K562 (cell line): ENCODE results near the gene TBC1D7. TPM values are rescaled to one million over a fixed set of nuclear protein-coding genes. Genes with fewer than 3 reads are reported as not detected.

Experiments
- ATAC-seq: fragments of 200-7000 bp; cut with Tn5 transposase; 3 replicates; pipeline ENCODE4 v1.9.1; 2020; ENCODE audit warnings: moderate library complexity
- BruUV-seq: library from RNA; stranded (reverse); fragments of 400-500 nt; replicated peaks from 2 replicates; lab custom pipeline; 2021; lab: Mats Ljungman, UMichigan
- CTCF ChIA-PET: fragments of 300-600 bp; formaldehyde crosslinking; extraction: SDS; loops from one replicate; lab custom pipeline; 2021; ENCODE audit warnings: low intra/inter-chr PET ratio; lab: Yijun Ruan, JAX
- POLR2A ChIA-PET: fragments of 300-600, 350-650 bp; sonication (Branson Sonifier 250); formaldehyde crosslinking; extraction: SDS; loops from one replicate; lab custom pipeline; 2021; ENCODE audit warnings: antibody characterized with exemption, inconsistent platforms; lab: Yijun Ruan, JAX
- DNase-seq, 4 experiments: peaks; one replicate each; pipeline versions ENCODE4 v3.0.0 to v3.0.0-alpha.2; 2011 to 2018; ENCODE audit warnings: low spot score in 3 of 4, mixed read lengths in 3 of 4; ENCODE audit errors: extremely low read depth in 1 of 4
- FAIRE-seq: peaks from 2 replicates; lab custom pipeline; 2011; peaks lifted over from hg19 to GRCh38; lab: Jason Lieb, UNC
- H2AFZ ChIP-seq: 2 replicates; pipeline ENCODE4 v1.6.0; 2011; ENCODE audit warnings: low read depth, low read length, control low read depth, inconsistent platforms
- H3K27ac ChIP-seq: fragments of 200-600 bp; 3 replicates; pipeline ENCODE4 v1.8.0; 2011; ENCODE audit warnings: low read depth, mild to moderate bottlenecking, control low read depth, inconsistent platforms, low read length, moderate library complexity, mixed read lengths; ENCODE audit errors: extremely low read depth
- H3K27me3 ChIP-seq, 2 experiments: fragments of 300-600 bp in 1 of 2; 2 replicates in 1 of 2; 3 replicates in 1 of 2; pipeline versions ENCODE4 v1.6.0 to v1.8.0; 2011; ENCODE audit warnings: inconsistent platforms in 2 of 2, low read length in 2 of 2, mild to moderate bottlenecking in 1 of 2, mixed read lengths in 1 of 2, moderate library complexity in 1 of 2; ENCODE audit not compliant: control insufficient read depth in 2 of 2, insufficient read depth in 2 of 2
- H3K36me3 ChIP-seq: fragments of 300-600 bp; 3 replicates; pipeline ENCODE4 v1.8.0; 2011; ENCODE audit warnings: mild to moderate bottlenecking, low read length, inconsistent platforms; ENCODE audit not compliant: control insufficient read depth, insufficient read depth
- H3K4me1 ChIP-seq, 2 experiments: fragments of 200-600 bp in 1 of 2; replicated peaks in 1 of 2; 2 replicates in 1 of 2; 3 replicates in 1 of 2; pipeline versions ENCODE4 v1.5.1 to v1.8.0; 2011; ENCODE audit warnings: inconsistent platforms in 2 of 2, low read length in 2 of 2, mild to moderate bottlenecking in 1 of 2, mixed read lengths in 1 of 2, moderate library complexity in 1 of 2; ENCODE audit not compliant: control insufficient read depth in 2 of 2, insufficient read depth in 2 of 2
- H3K4me2 ChIP-seq: 2 replicates; pipeline ENCODE4 v1.6.1; 2011; ENCODE audit warnings: low read length, control low read depth, inconsistent platforms, mixed read lengths; ENCODE audit not compliant: insufficient read depth
- H3K4me3 ChIP-seq: fragments of 200-600 bp; sonication (generic), shearing (Covaris generic); 2 replicates; pipeline ENCODE4 v1.5.1; 2016; ENCODE audit warnings: control low read depth, inconsistent platforms
- H3K79me2 ChIP-seq: fragments of 200-600 bp; 3 replicates; pipeline ENCODE4 v1.8.0; 2011; ENCODE audit warnings: low read length, inconsistent platforms; ENCODE audit not compliant: control insufficient read depth, insufficient read depth
- H3K9ac ChIP-seq, 2 experiments: 2 replicates each; pipeline versions ENCODE4 v1.6.0 to v1.6.1; 2011; ENCODE audit warnings: low read depth in 2 of 2, low read length in 2 of 2, control low read depth in 1 of 2, inconsistent platforms in 1 of 2, mild to moderate bottlenecking in 1 of 2, mixed read lengths in 1 of 2; ENCODE audit not compliant: insufficient read depth in 1 of 2
- H3K9me1 ChIP-seq: one replicate; pipeline ENCODE4 v1.6.0; 2011; ENCODE audit warnings: inconsistent platforms, mild to moderate bottlenecking, low read length, moderate library complexity; ENCODE audit not compliant: control insufficient read depth, insufficient read depth
- H3K9me3 ChIP-seq: replicated peaks from 2 replicates; pipeline ENCODE4 v1.5.1; 2011; ENCODE audit warnings: low read depth, low read length, inconsistent platforms; ENCODE audit not compliant: control insufficient read depth, insufficient read depth
- H4K20me1 ChIP-seq: replicated peaks from 2 replicates; pipeline ENCODE4 v1.6.1; 2011; ENCODE audit warnings: low read length, inconsistent platforms, mixed read lengths; ENCODE audit not compliant: control insufficient read depth, insufficient read depth
- BHLHE40 ChIP-seq: IDR thresholded peaks from 2 replicates; pipeline ENCODE4 v1.6.1; 2011; ENCODE audit warnings: low read length, improper control_type of control experiment
- ETV5 ChIP-seq: sonication (generic); formaldehyde crosslinking; IDR thresholded peaks from 2 replicates; pipeline ENCODE4 v1.4.0; 2020; ENCODE audit warnings: low read depth, mild to moderate bottlenecking, missing genetic modification reagents
- HES1 ChIP-seq: fragments of 450-650 bp; IDR thresholded peaks from 2 replicates; pipeline ENCODE4 v1.6.1; 2016; ENCODE audit warnings: low read depth, mild to moderate bottlenecking, moderate library complexity
- HMG20A ChIP-seq: fragments of 450-650 bp; formaldehyde crosslinking; conservative IDR thresholded peaks from 2 replicates; pipeline ENCODE4 v1.4.0; 2020; ENCODE audit warnings: mild to moderate bottlenecking, mixed read lengths
- MEF2A ChIP-seq: IDR thresholded peaks from 2 replicates; pipeline ENCODE4 v1.6.1; 2011; ENCODE audit warnings: low read depth, mild to moderate bottlenecking, low read length, moderate library complexity; ENCODE audit not compliant: control insufficient read depth
- MITF ChIP-seq: IDR thresholded peaks from 2 replicates; pipeline ENCODE4 v1.6.1; 2014; ENCODE audit warnings: antibody characterized with exemption
- PML ChIP-seq: IDR thresholded peaks from 2 replicates; pipeline ENCODE4 v1.6.1; 2012; ENCODE audit warnings: low read length, inconsistent platforms
- PRDM10 ChIP-seq: fragments of 450-650 bp; IDR thresholded peaks from 2 replicates; pipeline ENCODE4 v1.6.1; 2018; ENCODE audit not compliant: partially characterized antibody
- SLC30A9 ChIP-seq: fragments of 250-450 bp; sonication (Bioruptor Pico); IDR thresholded peaks from 2 replicates; pipeline ENCODE4 v1.8.0; 2022; ENCODE audit warnings: mild to moderate bottlenecking, moderate library complexity
- TAF7 ChIP-seq: fragments of 450-650 bp; IDR thresholded peaks from 2 replicates; pipeline ENCODE4 v1.6.1; 2016; ENCODE audit warnings: missing genetic modification characterization, missing compliant biosample characterization
- ZNF175 ChIP-seq: fragments of 200-800 bp; sonication (Bioruptor generic); IDR thresholded peaks from 2 replicates; pipeline ENCODE4 v1.6.1; 2016; ENCODE audit warnings: low read depth, mild to moderate bottlenecking, missing genetic modification characterization, missing compliant biosample characterization
- ZNF282 ChIP-seq: sonication (generic); formaldehyde crosslinking; IDR thresholded peaks from 2 replicates; pipeline ENCODE4 v1.8.1; 2023; ENCODE audit warnings: missing genetic modification reagents
- WGBS: fragments of 100-300 bp; shearing (Covaris generic); methylation state at CpG from one replicate; pipeline ENCODE4 v1.1.6; 2016; ENCODE audit warnings: low coverage, mixed read lengths; ENCODE audit not compliant: insufficient coverage; ENCODE audit errors: missing lambda C conversion rate; 5-methylcytosine and 5-hydroxymethylcytosine counted together
- in situ Hi-C: fragments of 300-500 bp; cut with MboI; formaldehyde crosslinking; loops from 4 replicates; pipeline ENCODE4 v1.15.0; 2018; ENCODE audit warnings: inconsistent platforms, mixed read lengths
- intact Hi-C: fragments of 100-400 bp; cut with micrococcal nuclease; formaldehyde crosslinking; loops from 2 replicates; pipeline ENCODE4 v1.14.2; 2022
- polyA plus RNA-seq, 8 experiments: library from polyadenylated mRNA; depleted of rRNA in 4 of 8; stranded (reverse) in 5 of 8; unstranded in 3 of 8; fragments of >200 nt; fragmentation: Nextera tagmentation in 2 of 8; fragmentation: Illumina TruSeq in 1 of 8; extraction: Ambion mirVana in 2 of 8; extraction: Trizol in 1 of 8; gene quantifications; 2 replicates each; pipeline versions ENCODE4 v1.2.1 to v1.2.3, GENCODE V29; 2011 to 2014; ENCODE audit warnings: inconsistent platforms in 1 of 8, missing spikeins in 1 of 8
- total RNA-seq, 7 experiments: library from RNA; depleted of rRNA in 6 of 7; stranded (reverse); fragments of >200 nt in 6 of 7; fragmentation: Illumina TruSeq in 2 of 7; extraction: Trizol in 2 of 7; gene quantifications; 2 replicates each; pipeline versions ENCODE4 v1.2.1 to v1.2.3, GENCODE V29; 2011 to 2021; ENCODE audit warnings: low replicate concordance in 1 of 7
- TF ChIP-seq, protein P1 (sequence below): sonication (generic); formaldehyde crosslinking; IDR thresholded peaks from 2 replicates; pipeline ENCODE4 v1.5.0; 2020; ENCODE audit warnings: missing genetic modification reagents
- TF ChIP-seq, protein P2 (sequence below): sonication (generic); formaldehyde crosslinking; IDR thresholded peaks from 2 replicates; pipeline ENCODE4 v1.4.0; 2020; ENCODE audit warnings: mild to moderate bottlenecking, missing genetic modification reagents

TBC1D7 gene
- total and polyA plus RNA-seq, 9 of the 15 experiments (the other 6 are each of a cell fraction or from before 2014, with no cell fraction given), result 49.4 to 107 (median 61.1) TPM

- H3K4me3 ChIP-seq, result no peak overlapping the region
- no peak overlapping the region for H3K4me2 ChIP-seq
- H3K36me3 ChIP-seq, result peaks cover 10% of the 10 kb centered on the region; the same call in 2 of the 3 replicates
- peaks cover 3% of the 10 kb centered on the region for H3K9me1 ChIP-seq
- H3K4me1 ChIP-seq, result peaks cover 6 to 16% of the 10 kb centered on the region in 2 experiments
- FAIRE-seq (no peak), DNase-seq (no peak), ATAC-seq (no peak)
- no peaks in the 10 kb centered on the region for H3K27me3 ChIP-seq
- CTCF ChIA-PET, result no interaction called here
- WGBS, result 56% methylated on average over 2 of the region's 2 CpGs
- intact Hi-C loops, result no loop called here
- no peak overlapping the region for H3K9ac ChIP-seq
- H3K9me3 ChIP-seq, result peaks cover 8% of the 10 kb centered on the region; the same call in 1 of the 2 replicates
- H3K27ac ChIP-seq, result no peak overlapping the region
- POLR2A ChIA-PET, result interaction anchor here (5.1 kb wide), 1 partner anchor 8 kb away, joined by 33 read pairs; no protein-coding TSS in a partner anchor
- no peaks in the 10 kb centered on the region for H4K20me1 ChIP-seq
- in situ Hi-C loops, result no loop called here
- BruUV-seq, result no TSS peak
- no peak overlapping the region for H2AFZ ChIP-seq
- H3K79me2 ChIP-seq, result peaks cover 7% of the 10 kb centered on the region
- TF ChIP-seq ZNF175 (CRISPR knock-in tag), result no peak
- no peak for TF ChIP-seq SLC30A9 (CRISPR knock-in tag)
- TF ChIP-seq PRDM10, result no peak
- TF ChIP-seq MEF2A, result no peak
- TF ChIP-seq, protein P1, sequence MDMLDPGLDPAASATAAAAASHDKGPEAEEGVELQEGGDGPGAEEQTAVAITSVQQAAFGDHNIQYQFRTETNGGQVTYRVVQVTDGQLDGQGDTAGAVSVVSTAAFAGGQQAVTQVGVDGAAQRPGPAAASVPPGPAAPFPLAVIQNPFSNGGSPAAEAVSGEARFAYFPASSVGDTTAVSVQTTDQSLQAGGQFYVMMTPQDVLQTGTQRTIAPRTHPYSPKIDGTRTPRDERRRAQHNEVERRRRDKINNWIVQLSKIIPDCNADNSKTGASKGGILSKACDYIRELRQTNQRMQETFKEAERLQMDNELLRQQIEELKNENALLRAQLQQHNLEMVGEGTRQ (CRISPR knock-in tag), result no peak
- TF ChIP-seq HMG20A (CRISPR knock-in tag), result no peak
- no peak for TF ChIP-seq ZNF282 (CRISPR knock-in tag)
- TF ChIP-seq, protein P2, sequence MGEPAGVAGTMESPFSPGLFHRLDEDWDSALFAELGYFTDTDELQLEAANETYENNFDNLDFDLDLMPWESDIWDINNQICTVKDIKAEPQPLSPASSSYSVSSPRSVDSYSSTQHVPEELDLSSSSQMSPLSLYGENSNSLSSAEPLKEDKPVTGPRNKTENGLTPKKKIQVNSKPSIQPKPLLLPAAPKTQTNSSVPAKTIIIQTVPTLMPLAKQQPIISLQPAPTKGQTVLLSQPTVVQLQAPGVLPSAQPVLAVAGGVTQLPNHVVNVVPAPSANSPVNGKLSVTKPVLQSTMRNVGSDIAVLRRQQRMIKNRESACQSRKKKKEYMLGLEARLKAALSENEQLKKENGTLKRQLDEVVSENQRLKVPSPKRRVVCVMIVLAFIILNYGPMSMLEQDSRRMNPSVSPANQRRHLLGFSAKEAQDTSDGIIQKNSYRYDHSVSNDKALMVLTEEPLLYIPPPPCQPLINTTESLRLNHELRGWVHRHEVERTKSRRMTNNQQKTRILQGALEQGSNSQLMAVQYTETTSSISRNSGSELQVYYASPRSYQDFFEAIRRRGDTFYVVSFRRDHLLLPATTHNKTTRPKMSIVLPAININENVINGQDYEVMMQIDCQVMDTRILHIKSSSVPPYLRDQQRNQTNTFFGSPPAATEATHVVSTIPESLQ (CRISPR knock-in tag), result no peak
- TF ChIP-seq HES1, result no peak
- no peak for TF ChIP-seq BHLHE40
- no peak for TF ChIP-seq PML
- TF ChIP-seq TAF7 (tag), result no peak
- TF ChIP-seq ETV5 (CRISPR knock-in tag), result no peak
- no peak for TF ChIP-seq MITF
Observed at GRCh38 chr6:13267142-13267651, 61.1 kb downstream of the TBC1D7 start.
